Ramos (cell line): ENCODE data around the gene TAF11L6.
"Not testable (repeated sequence)": the region's sequence is repeated elsewhere in the genome, so short reads cannot be mapped to it uniquely, and the experiment has no call there.

ENCODE experiments used
- in situ Hi-C: fragments of 300-500 bp; cut with MboI; formaldehyde crosslinking; loops from one replicate; pipeline ENCODE4 v1.14.3; 2022; ENCODE audit warnings: low sequenced_read_pairs; ENCODE audit not compliant: unreplicated experiment

Gene TAF11L6

GRCh38 chr5:17528369-17528768 is at the start of gene TAF11L6:
TAF11L6 (plus strand) TSS chr5:17528669.
- in situ Hi-C loops = not testable (repeated sequence)

- in situ Hi-C loops = no loop called here
Measured at GRCh38 chr5:17481378-17481777, 47.1 kb upstream of the TAF11L6 start.

GRCh38 chr5:17482790-17483189 is 45.7 kb upstream of the TAF11L6 start:
- in situ Hi-C loops = no loop called here

- in situ Hi-C loops = not testable (repeated sequence)
Measured at GRCh38 chr5:17486464-17487173, 41.9 kb upstream of the TAF11L6 start.

GRCh38 chr5:17487174-17487512 is 41.3 kb upstream of the TAF11L6 start:
- in situ Hi-C loops = no loop called here

- in situ Hi-C loops = not testable (repeated sequence)
Measured at GRCh38 chr5:17491257-17491656, 37.2 kb upstream of the TAF11L6 start.

GRCh38 chr5:17492770-17493169 is 35.7 kb upstream of the TAF11L6 start:
- in situ Hi-C loops = no loop called here

- in situ Hi-C loops = no loop called here
Measured at GRCh38 chr5:17497446-17497845, 31.0 kb upstream of the TAF11L6 start.

- in situ Hi-C loops = not testable (repeated sequence)
Measured at GRCh38 chr5:17497931-17498330, 30.5 kb upstream of the TAF11L6 start, which contains the start of gene TAF11L2. TAF11L2 (plus strand) TSS chr5:17498231.

- in situ Hi-C loops = no loop called here
Measured at GRCh38 chr5:17511775-17512325, 16.6 kb upstream of the TAF11L6 start.

GRCh38 chr5:17517526-17517925 is 10.9 kb upstream of the TAF11L6 start:
- in situ Hi-C loops = not testable (repeated sequence)

- in situ Hi-C loops = not testable (repeated sequence)
Measured at GRCh38 chr5:17518067-17518466, 10.4 kb upstream of the TAF11L6 start, which contains the start of gene TAF11L3. TAF11L3 (plus strand) TSS chr5:17518367.

GRCh38 chr5:17519508-17519907 is 9.0 kb upstream of the TAF11L6 start:
- in situ Hi-C loops = not testable (repeated sequence)

GRCh38 chr5:17521501-17521900 is 7.0 kb upstream of the TAF11L6 start, which contains the start of gene TAF11L4:
TAF11L4 (plus strand) TSS chr5:17521801.
- in situ Hi-C loops = not testable (repeated sequence)

GRCh38 chr5:17524935-17525334 is 3.5 kb upstream of the TAF11L6 start, which contains the start of gene TAF11L5:
TAF11L5 (plus strand) TSS chr5:17525235.
- in situ Hi-C loops = not testable (repeated sequence)

- in situ Hi-C loops = not testable (repeated sequence)
Measured at GRCh38 chr5:17526504-17526903, 2.0 kb upstream of the TAF11L6 start.
